Measurements from ENCODE around the gene SV2C.
"Not testable (repeated sequence)": the region's sequence is repeated elsewhere in the genome, so short reads cannot be mapped to it uniquely, and the experiment has no call there.

SV2C gene

DNA sequence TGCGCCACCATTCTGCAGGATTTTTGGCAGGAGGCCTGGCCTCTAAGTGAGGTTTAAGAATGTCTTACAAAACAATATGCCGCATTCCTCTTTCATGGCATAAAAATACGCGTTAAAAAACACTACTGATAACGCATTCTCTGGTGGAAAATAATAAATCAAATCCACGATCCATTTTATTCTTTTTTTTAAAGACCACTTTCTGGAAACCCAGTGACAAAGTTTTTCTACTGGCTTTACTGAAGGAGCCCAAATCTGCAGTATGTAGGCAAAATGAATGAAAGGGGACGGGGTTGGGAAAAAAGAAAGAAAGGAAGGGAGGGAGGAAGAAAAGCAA, 2.0 kb downstream of the SV2C start:
- no peaks in the 10 kb centered on the region for H3K36me3 ChIP-seq (ENCODE audit: control insufficient read depth in 2 of 2, insufficient read depth in 1 of 2, low read length in 2 of 2)
- ChIA-PET POLR2A (no interaction called here), CTCF (interaction anchor here (2.2 kb wide), 1 partner anchor 11 kb away, joined by 5 read pairs; no protein-coding TSS in a partner anchor)
- no peaks in the 10 kb centered on the region for H3K9me3 ChIP-seq (ENCODE audit: control insufficient read depth, insufficient read depth, low read depth, low read length)
- H3K4me1 ChIP-seq (ENCODE audit: control insufficient read depth, insufficient read depth, low read length): peaks cover 7% of the 10 kb centered on the region; the same call in 1 of the 2 replicates
- no peak overlapping the region for H3K27ac ChIP-seq (ENCODE audit: extremely low read depth, low read depth, low read length)
- H3K4me3 ChIP-seq (ENCODE audit: low read depth, low read length): no peak overlapping the region
- TF ChIP-seq ZNF555 (tag by site-specific recombination; conservative IDR thresholded peaks at IDR 0.05) (no peak), OVOL3 (tag by site-specific recombination; IDR thresholded peaks at IDR 0.05) (no peak), ZNF335 (tag by site-specific recombination; conservative IDR thresholded peaks at IDR 0.05) (peak; percentile 23)

- TF ChIP-seq FEZF1 (tag by site-specific recombination; IDR thresholded peaks at IDR 0.05): no peak
- TF ChIP-seq MEIS1 (CRISPR knock-in tag; IDR thresholded peaks at IDR 0.05; ENCODE audit: borderline replicate concordance): no peak
- no peak for TF ChIP-seq ZNF114 (tag by site-specific recombination; IDR thresholded peaks at IDR 0.05)
- no peak for TF ChIP-seq ZSCAN5A (tag by site-specific recombination; IDR thresholded peaks at IDR 0.05)
- TF ChIP-seq ZNF513 (tag by site-specific recombination; IDR thresholded peaks at IDR 0.05): no peak
- TF ChIP-seq ZNF10 (tag by site-specific recombination; IDR thresholded peaks at IDR 0.05): no peak
- no peak for TF ChIP-seq ZNF837 (tag by site-specific recombination; IDR thresholded peaks at IDR 0.05)
- no peak for TF ChIP-seq KLF10 (tag by site-specific recombination; IDR thresholded peaks at IDR 0.05)
- H3K27ac ChIP-seq (ENCODE audit: extremely low read depth, low read depth, low read length): no peak overlapping the region
- peaks cover 7% of the 10 kb centered on the region; the same call in 1 of the 2 replicates for H3K4me1 ChIP-seq (ENCODE audit: control insufficient read depth, insufficient read depth, low read length)
- ChIA-PET CTCF (interaction anchor here (0.7 to 2.2 kb wide), 2 partner anchors 12 to 494 kb away, joined by 3 to 5 read pairs; no protein-coding TSS in a partner anchor), POLR2A (interaction anchor here (0.6 kb wide), 1 partner anchor 1181 kb away, joined by 5 read pairs; no protein-coding TSS in a partner anchor)
- H3K4me3 ChIP-seq (ENCODE audit: low read depth, low read length): no peak overlapping the region
- H3K36me3 ChIP-seq (ENCODE audit: control insufficient read depth in 2 of 2, insufficient read depth in 1 of 2, low read length in 2 of 2): no peaks in the 10 kb centered on the region
- H3K9me3 ChIP-seq (ENCODE audit: control insufficient read depth, insufficient read depth, low read depth, low read length): no peaks in the 10 kb centered on the region
These were observed 2.9 kb downstream of the SV2C start for GRCh38 chr5:76086095-76086494.

DNA sequence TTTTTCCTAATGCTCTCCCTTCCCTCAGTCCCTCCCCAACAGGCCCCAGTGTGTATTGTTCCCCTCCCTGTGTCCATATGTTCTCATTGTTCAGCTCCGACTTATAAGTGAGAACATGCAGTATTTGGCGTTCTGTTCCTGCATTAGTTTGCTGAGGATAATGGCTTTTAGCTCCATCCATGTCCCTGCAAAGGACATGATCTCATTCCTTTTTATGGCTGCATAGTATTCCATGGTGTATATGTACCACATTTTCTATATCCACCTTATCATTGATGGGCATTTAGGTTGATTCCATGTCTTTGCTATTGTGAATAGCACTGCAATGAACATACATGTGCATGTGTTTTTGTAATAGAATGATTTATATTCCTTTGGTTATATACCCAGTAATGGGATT, 6.0 kb downstream of the SV2C start:
- H3K27ac ChIP-seq (ENCODE audit: extremely low read depth, low read depth, low read length); H3K4me3 ChIP-seq (ENCODE audit: low read depth, low read length); H3K9me3 ChIP-seq (ENCODE audit: control insufficient read depth, insufficient read depth, low read depth, low read length); POLR2A ChIA-PET; CTCF ChIA-PET; H3K36me3 ChIP-seq (ENCODE audit: control insufficient read depth in 2 of 2, insufficient read depth in 1 of 2, low read length in 2 of 2); H3K4me1 ChIP-seq (ENCODE audit: control insufficient read depth, insufficient read depth, low read length): not testable (repeated sequence)
- peak; percentile 62; the same call in 1 of the 2 replicates for TF ChIP-seq ZNF146 (tag by site-specific recombination; IDR thresholded peaks at IDR 0.05)

DNA sequence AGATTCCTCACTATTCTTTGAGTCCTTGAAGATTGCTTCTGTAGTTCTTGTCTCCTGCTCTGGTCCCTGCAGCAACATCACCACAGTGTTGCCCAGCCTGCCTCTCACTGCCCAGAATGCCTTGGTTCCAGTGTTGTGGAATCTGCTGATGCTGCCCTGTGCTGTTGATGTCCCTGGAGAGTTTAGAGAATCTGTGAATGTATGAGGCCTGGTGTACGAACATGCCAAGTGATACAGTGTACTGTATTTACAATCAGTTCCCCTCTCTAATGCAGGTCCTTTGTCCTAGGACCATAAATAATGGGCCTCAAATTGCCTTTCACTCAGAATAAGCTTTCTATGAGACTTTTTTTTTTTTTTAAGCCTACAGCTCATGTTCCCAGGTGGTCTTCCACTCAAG, 8.2 kb downstream of the SV2C start:
- no peaks in the 10 kb centered on the region for H3K36me3 ChIP-seq (ENCODE audit: control insufficient read depth in 2 of 2, insufficient read depth in 1 of 2, low read length in 2 of 2)
- no peaks in the 10 kb centered on the region for H3K9me3 ChIP-seq (ENCODE audit: control insufficient read depth, insufficient read depth, low read depth, low read length)
- H3K4me3 ChIP-seq (ENCODE audit: low read depth, low read length): no peak overlapping the region
- no peaks in the 10 kb centered on the region for H3K4me1 ChIP-seq (ENCODE audit: control insufficient read depth, insufficient read depth, low read length)
- no peak overlapping the region for H3K27ac ChIP-seq (ENCODE audit: extremely low read depth, low read depth, low read length)
- ChIA-PET POLR2A (no interaction called here), CTCF (no interaction called here)
- TF ChIP-seq KLF10 (tag by site-specific recombination; IDR thresholded peaks at IDR 0.05): no peak
- no peak for TF ChIP-seq SP3 (tag by site-specific recombination; IDR thresholded peaks at IDR 0.05)
- TF ChIP-seq ZNF521 (tag by site-specific recombination; IDR thresholded peaks at IDR 0.05): no peak
- TF ChIP-seq ZNF426 (tag by site-specific recombination; IDR thresholded peaks at IDR 0.05): no peak
- no peak for TF ChIP-seq ZNF48 (tag by site-specific recombination; IDR thresholded peaks at IDR 0.05)
- TF ChIP-seq ZNF148 (tag by site-specific recombination; IDR thresholded peaks at IDR 0.05; ENCODE audit: borderline replicate concordance): no peak
- no peak for TF ChIP-seq ZNF777 (tag by site-specific recombination; IDR thresholded peaks at IDR 0.05; ENCODE audit: borderline replicate concordance)
- no peak for TF ChIP-seq FEZF1 (tag by site-specific recombination; IDR thresholded peaks at IDR 0.05)
- TF ChIP-seq, protein P1, sequence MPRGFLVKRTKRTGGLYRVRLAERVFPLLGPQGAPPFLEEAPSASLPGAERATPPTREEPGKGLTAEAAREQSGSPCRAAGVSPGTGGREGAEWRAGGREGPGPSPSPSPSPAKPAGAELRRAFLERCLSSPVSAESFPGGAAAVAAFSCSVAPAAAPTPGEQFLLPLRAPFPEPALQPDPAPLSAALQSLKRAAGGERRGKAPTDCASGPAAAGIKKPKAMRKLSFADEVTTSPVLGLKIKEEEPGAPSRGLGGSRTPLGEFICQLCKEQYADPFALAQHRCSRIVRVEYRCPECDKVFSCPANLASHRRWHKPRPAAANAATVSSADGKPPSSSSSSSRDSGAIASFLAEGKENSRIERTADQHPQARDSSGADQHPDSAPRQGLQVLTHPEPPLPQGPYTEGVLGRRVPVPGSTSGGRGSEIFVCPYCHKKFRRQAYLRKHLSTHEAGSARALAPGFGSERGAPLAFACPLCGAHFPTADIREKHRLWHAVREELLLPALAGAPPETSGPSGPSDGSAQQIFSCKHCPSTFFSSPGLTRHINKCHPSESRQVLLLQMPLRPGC (tag by site-specific recombination; IDR thresholded peaks at IDR 0.05): no peak
- TF ChIP-seq ZNF510 (tag by site-specific recombination; IDR thresholded peaks at IDR 0.05; ENCODE audit: insufficient replicate concordance): no peak
- TF ChIP-seq SP2 (tag by site-specific recombination; IDR thresholded peaks at IDR 0.05): no peak
- no peak for TF ChIP-seq ZNF416 (tag by site-specific recombination; IDR thresholded peaks at IDR 0.05)
- TF ChIP-seq ZNF266 (tag by site-specific recombination; IDR thresholded peaks at IDR 0.05; ENCODE audit: low read depth): no peak

Measured in HEK293 (cell line).